Keratinocyte (primary cell): ENCODE measurements around the gene CYTH1. TPM values are rescaled to one million over a fixed set of nuclear protein-coding genes. Genes with fewer than 3 reads are reported as not detected.
"Not testable (repeated sequence)": the region's sequence is repeated elsewhere in the genome, so short reads cannot be mapped to it uniquely, and the experiment has no call there.

ENCODE experiments used
- DNase-seq: peaks from one replicate; pipeline ENCODE4 v3.0.0-alpha.2; 2011; ENCODE audit warnings: low read depth, missing footprints, low spot score
- FAIRE-seq: peaks from 2 replicates; lab custom pipeline; 2011; peaks lifted over from hg19 to GRCh38; lab: Jason Lieb, UNC
- H2AFZ ChIP-seq: 2 replicates; pipeline ENCODE4 v1.6.0; 2012; ENCODE audit warnings: low read length, control low read depth, inconsistent platforms; ENCODE audit not compliant: control insufficient read depth
- H3K27ac ChIP-seq: 2 replicates; pipeline ENCODE4 v1.5.1; 2011; ENCODE audit warnings: low read length; ENCODE audit not compliant: control insufficient read depth, insufficient read depth
- H3K27me3 ChIP-seq: 3 replicates; pipeline ENCODE4 v1.6.0; 2011; ENCODE audit warnings: low read length; ENCODE audit not compliant: control insufficient read depth, insufficient read depth; ENCODE audit errors: extremely low read depth
- H3K36me3 ChIP-seq, 2 experiments: 2 replicates in 1 of 2; 3 replicates in 1 of 2; pipeline ENCODE4 v1.5.1; 2011; ENCODE audit warnings: low read length in 2 of 2, mild to moderate bottlenecking in 1 of 2; ENCODE audit not compliant: control insufficient read depth in 2 of 2, insufficient read depth in 2 of 2; ENCODE audit errors: extremely low read depth in 1 of 2
- H3K4me1 ChIP-seq: 3 replicates; pipeline ENCODE4 v1.5.1; 2011; ENCODE audit warnings: low read length; ENCODE audit not compliant: control insufficient read depth, insufficient read depth; ENCODE audit errors: extremely low read depth
- H3K4me2 ChIP-seq: 3 replicates; pipeline ENCODE4 v1.6.0; 2011; ENCODE audit warnings: low read depth, low read length; ENCODE audit not compliant: control insufficient read depth, insufficient read depth; ENCODE audit errors: extremely low read depth
- H3K4me3 ChIP-seq, 3 experiments: fragments of 200-600 bp in 1 of 3; sonication (generic) in 1 of 3; 2 replicates in 2 of 3; 3 replicates in 1 of 3; pipeline ENCODE4 v1.5.1; 2011 to 2016; ENCODE audit warnings: low read length in 3 of 3, mild to moderate bottlenecking in 3 of 3, control low read depth in 2 of 3, inconsistent platforms in 1 of 3, low read depth in 1 of 3, mixed read lengths in 1 of 3, mixed run types in 1 of 3, moderate library complexity in 1 of 3; ENCODE audit not compliant: control insufficient read depth in 2 of 3, insufficient read depth in 2 of 3; ENCODE audit errors: extremely low read depth in 1 of 3
- H3K79me2 ChIP-seq: 2 replicates; pipeline ENCODE4 v1.6.0; 2012; ENCODE audit warnings: low read length; ENCODE audit not compliant: control insufficient read depth, insufficient read depth
- H3K9ac ChIP-seq: 3 replicates; pipeline ENCODE4 v1.6.0; 2011; ENCODE audit warnings: low read length; ENCODE audit not compliant: control insufficient read depth, insufficient read depth; ENCODE audit errors: extremely low read depth
- H3K9me1 ChIP-seq: 3 replicates; pipeline ENCODE4 v1.6.0; 2011; ENCODE audit warnings: low read length; ENCODE audit not compliant: control insufficient read depth, insufficient read depth; ENCODE audit errors: extremely low read depth
- H3K9me3 ChIP-seq: 2 replicates; pipeline ENCODE4 v1.5.1; 2012; ENCODE audit warnings: low read depth, low read length; ENCODE audit not compliant: control insufficient read depth
- H4K20me1 ChIP-seq: 3 replicates; pipeline ENCODE4 v1.6.0; 2011; ENCODE audit warnings: low read length; ENCODE audit not compliant: control insufficient read depth, insufficient read depth; ENCODE audit errors: extremely low read depth
- CTCF ChIP-seq, 3 experiments: IDR thresholded peaks in 1 of 3; conservative IDR thresholded peaks in 1 of 3; optimal IDR thresholded peaks in 1 of 3; 2 replicates in 2 of 3; 3 replicates in 1 of 3; pipeline versions ENCODE3 to v1.5.1; 2011; ENCODE audit warnings: low read length in 3 of 3, mild to moderate bottlenecking in 3 of 3, moderate library complexity in 2 of 3, control low read depth in 1 of 3, inconsistent platforms in 1 of 3; ENCODE audit not compliant: insufficient read depth in 2 of 3; ENCODE audit errors: extremely low read depth in 1 of 3
- EZH2 ChIP-seq: IDR thresholded peaks from one replicate; pipeline ENCODE4 v1.6.1; 2012; ENCODE audit warnings: inconsistent platforms, mild to moderate bottlenecking, low read length, moderate library complexity
- dilution Hi-C: fragments of 300-500 bp; cut with MboI; formaldehyde crosslinking; loops from one replicate; pipeline ENCODE4 v1.7.0; 2020; ENCODE audit warnings: low sequenced_read_pairs; ENCODE audit not compliant: extremely low pct_ligation_motif_present
- polyA plus RNA-seq, 5 experiments: library from polyadenylated mRNA; depleted of rRNA in 3 of 5; stranded (reverse) in 3 of 5; stranded (forward) in 1 of 5; unstranded in 1 of 5; fragments of >200 nt; gene quantifications; 1 replicate in 1 of 5; 2 replicates in 3 of 5; 3 replicates in 1 of 5; pipeline versions ENCODE4 v1.2.1 to v1.2.3, GENCODE V29; 2011 to 2012; ENCODE audit warnings: missing spikeins in 2 of 5, low read depth in 1 of 5, low replicate concordance in 1 of 5

The CYTH1 gene
- polyA plus RNA-seq, 1 donor (not counting 4 experiments of a cell fraction or from before 2014, with no cell fraction given), result 28.3 TPM

DNA sequence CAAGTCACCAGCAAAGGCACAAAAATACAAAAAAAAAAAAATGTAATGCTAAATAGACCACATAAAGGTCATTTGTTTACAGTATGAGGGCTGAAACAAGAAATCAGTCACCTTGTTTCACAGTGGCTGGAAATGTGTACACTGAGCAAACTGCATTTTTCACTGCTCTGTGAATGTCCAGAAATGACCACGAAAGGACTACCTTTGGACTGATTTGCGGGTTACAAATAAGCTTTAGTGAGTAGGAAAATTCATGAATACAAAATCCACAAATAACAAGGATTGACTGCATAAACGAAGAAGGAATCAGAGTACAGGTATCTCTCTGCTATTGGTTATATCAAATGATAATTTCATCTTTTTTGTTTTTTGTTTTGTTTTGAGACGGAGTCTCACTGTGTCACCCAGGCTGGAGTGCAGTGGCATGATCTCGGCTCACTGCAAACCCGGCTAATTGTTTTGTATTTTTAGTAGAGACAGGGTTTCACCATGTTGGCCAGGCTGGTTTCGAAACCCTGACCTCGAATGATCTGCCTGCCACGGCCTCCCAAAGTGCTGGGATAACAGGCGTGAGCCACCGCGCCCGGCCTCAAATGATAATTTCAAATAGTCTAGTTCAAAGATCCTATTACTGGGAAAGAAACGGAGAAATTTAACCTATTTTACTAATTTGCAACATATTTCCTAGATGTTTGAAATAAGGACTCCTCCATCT is 30.5 kb downstream of the CYTH1 start:
- peaks cover 2% of the 10 kb centered on the region for H3K9me1 ChIP-seq
- no peaks in the 10 kb centered on the region for H3K27me3 ChIP-seq
- DNase-seq, result no peak
- peaks cover 29% of the 10 kb centered on the region for H3K4me1 ChIP-seq
- peaks cover 55% of the 10 kb centered on the region for H3K79me2 ChIP-seq
- H3K9me3 ChIP-seq, result no peaks in the 10 kb centered on the region
- no peak overlapping the region for H3K9ac ChIP-seq
- H2AFZ ChIP-seq, result no peak overlapping the region
- H3K36me3 ChIP-seq, result no peaks in the 10 kb centered on the region
- dilution Hi-C loops, result no loop called here
- TF ChIP-seq EZH2 (no peak), CTCF (optimal IDR thresholded peaks at IDR 0.05 in 1 of 3, IDR thresholded peaks at IDR 0.05 in 1 of 3, conservative IDR thresholded peaks at IDR 0.05 in 1 of 3; ENCODE audit: extremely low read depth in 1 of 3, insufficient read depth in 2 of 3, low read length in 3 of 3) (no peak)
- no peaks in the 10 kb centered on the region for H4K20me1 ChIP-seq
- no peak overlapping the region for H3K27ac ChIP-seq
- H3K4me2 ChIP-seq, result no peak overlapping the region
- FAIRE-seq, result no peak
- H3K4me3 ChIP-seq, result no peak overlapping the region

DNA sequence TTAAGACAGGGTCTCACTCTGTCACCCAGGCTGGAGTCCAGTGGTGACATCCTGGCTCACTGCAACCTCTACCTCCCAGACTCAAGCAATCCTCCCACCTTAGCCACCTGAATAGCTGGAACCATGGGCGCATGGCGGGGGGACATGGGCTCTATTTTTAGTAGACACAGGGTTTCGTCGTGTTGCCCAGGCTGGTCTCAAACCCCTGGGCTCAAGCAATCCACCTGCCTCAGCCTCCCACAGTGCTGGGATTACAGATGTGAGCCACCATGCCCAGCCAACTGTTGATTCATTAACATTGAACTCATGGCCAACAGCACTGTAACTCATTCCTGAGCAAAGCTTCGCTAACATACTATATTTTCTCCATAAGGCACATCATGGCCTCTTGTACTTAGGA is 31.1 kb downstream of the CYTH1 start:
- H3K27ac ChIP-seq, DNase-seq, H3K9me3 ChIP-seq, dilution Hi-C loops, H2AFZ ChIP-seq, H4K20me1 ChIP-seq, FAIRE-seq, H3K4me2 ChIP-seq, H3K9ac ChIP-seq, H3K36me3 ChIP-seq, H3K4me3 ChIP-seq, H3K27me3 ChIP-seq, H3K9me1 ChIP-seq: not testable (repeated sequence)
- Histone ChIP-seq H3K79me2 (peaks cover 55% of the 10 kb centered on the region), H3K4me1 (peaks cover 29% of the 10 kb centered on the region)
